SK-N-SH treated with all-trans-retinoic acid at 6 μM for 48 hours (cell line): ENCODE results near the gene SURF2.
"Not testable (repeated sequence)": the region's sequence is repeated elsewhere in the genome, so short reads cannot be mapped to it uniquely, and the experiment has no call there.

ENCODE experiments used
- BACH2 ChIP-seq: fragments of 250-450 bp; sonication (Bioruptor Pico); IDR thresholded peaks from 2 replicates; pipeline ENCODE4 v1.9.0; 2021; ENCODE audit warnings: mild to moderate bottlenecking, borderline replicate concordance
- ISL1 ChIP-seq: fragments of 250-450 bp; sonication (Bioruptor Pico); IDR thresholded peaks from 2 replicates; pipeline ENCODE4 v2.1.2; 2022; ENCODE audit warnings: mild to moderate bottlenecking, moderate library complexity
- PATZ1 ChIP-seq: fragments of 250-450 bp; sonication (Bioruptor Pico); IDR thresholded peaks from 2 replicates; pipeline ENCODE4 v1.8.0; 2020; ENCODE audit warnings: mild to moderate bottlenecking, moderate library complexity, borderline replicate concordance
- SNAI2 ChIP-seq: fragments of 250-450 bp; sonication (Bioruptor Pico); IDR thresholded peaks from 2 replicates; pipeline ENCODE4 v1.5.0; 2020; ENCODE audit warnings: mild to moderate bottlenecking, moderate library complexity
- ZC3H10 ChIP-seq: fragments of 250-450 bp; sonication (Bioruptor Pico); IDR thresholded peaks from 2 replicates; pipeline ENCODE4 v1.5.1; 2021; ENCODE audit warnings: mild to moderate bottlenecking, moderate library complexity
- ZFP30 ChIP-seq: fragments of 450-650 bp; formaldehyde crosslinking; IDR thresholded peaks from 2 replicates; pipeline ENCODE4 v1.5.0; 2022; ENCODE audit warnings: mild to moderate bottlenecking, moderate library complexity
- ZNF8 ChIP-seq: fragments of 450-650 bp; formaldehyde crosslinking; IDR thresholded peaks from 2 replicates; pipeline ENCODE4 v1.5.0; 2020; ENCODE audit warnings: mild to moderate bottlenecking, moderate library complexity

GRCh38 chr9:133377280-133377679, 20.9 kb downstream of the SURF2 start:
- not testable (repeated sequence) for TF ChIP-seq SNAI2; PATZ1 (CRISPR knock-in tag); BACH2 (CRISPR knock-in tag); ZNF8 (CRISPR knock-in tag); ZC3H10; ZFP30 (CRISPR knock-in tag); ISL1 (CRISPR knock-in tag)
